Measurements from ENCODE around the gene LRRFIP1.

- no peak for TF ChIP-seq SIN3A (IDR thresholded peaks at IDR 0.05; ENCODE audit: borderline replicate concordance, insufficient read depth, low read length)
- no peak for TF ChIP-seq TAF1 (IDR thresholded peaks at IDR 0.05; ENCODE audit: borderline replicate concordance, insufficient read depth, low read length)
- no peak for TF ChIP-seq POLR2AphosphoS5 (IDR thresholded peaks at IDR 0.05; ENCODE audit: low read depth, low read length)
- no peak for TF ChIP-seq REST (IDR thresholded peaks at IDR 0.05; ENCODE audit: insufficient read depth in 1 of 2, low read depth in 2 of 2, low read length in 2 of 2)
- TF ChIP-seq FOXP2 (optimal IDR thresholded peaks at IDR 0.05; ENCODE audit: borderline replicate concordance, extremely low read depth, extremely low read length, insufficient read depth), result no peak
Measured at GRCh38 chr2:237819231-237819630, 191.8 kb downstream of the LRRFIP1 start.
